OCI-LY7 (cell line): ENCODE measurements around the gene FGD3. TPM values are rescaled to one million over a fixed set of nuclear protein-coding genes. Genes with fewer than 3 reads are reported as not detected.

Source experiments
- BruUV-seq: library from RNA; stranded (reverse); fragments of 400-500 nt; replicated peaks from 2 replicates; lab custom pipeline; 2021; lab: Mats Ljungman, UMichigan
- CTCF ChIA-PET: fragments of 300-600 bp; sonication (Branson Sonifier 250); formaldehyde crosslinking; loops from one replicate; lab custom pipeline; 2022; ENCODE audit warnings: antibody characterized with exemption; ENCODE audit not compliant: unreplicated experiment; lab: Charles Lee
- POLR2A ChIA-PET: fragments of 300-600 bp; sonication (Branson Sonifier 250); formaldehyde crosslinking; loops from one replicate; lab custom pipeline; 2022; ENCODE audit warnings: antibody characterized with exemption; lab: Charles Lee
- DNase-seq: peaks from one replicate; pipeline ENCODE4 v3.0.0-alpha.2; 2015; ENCODE audit warnings: low spot score
- H2AFZ ChIP-seq: fragments of 200-600 bp; sonication (generic), shearing (Covaris generic); 2 replicates; pipeline ENCODE4 v1.6.1; 2014; ENCODE audit warnings: mild to moderate bottlenecking, antibody characterized with exemption, low read length, moderate library complexity
- H3K27ac ChIP-seq: fragments of 200-600 bp; sonication (generic); 2 replicates; pipeline ENCODE4 v1.5.1; 2014; ENCODE audit warnings: mixed run types, low read depth, mild to moderate bottlenecking, moderate library complexity, low read length, inconsistent platforms; ENCODE audit not compliant: poor library complexity, severe bottlenecking
- H3K36me3 ChIP-seq: fragments of 200-600 bp; sonication (generic); 2 replicates; pipeline ENCODE4 v1.6.1; 2014; ENCODE audit warnings: mild to moderate bottlenecking, antibody characterized with exemption, low read length, moderate library complexity, mixed read lengths; ENCODE audit not compliant: insufficient read depth
- H3K4me1 ChIP-seq: fragments of 200-600 bp; sonication (generic); 2 replicates; pipeline ENCODE4 v1.5.1; 2014; ENCODE audit warnings: mild to moderate bottlenecking, low read length; ENCODE audit not compliant: insufficient read depth, poor library complexity, severe bottlenecking
- H3K4me2 ChIP-seq: fragments of 200-600 bp; sonication (generic); 2 replicates; pipeline ENCODE4 v1.6.1; 2014; ENCODE audit warnings: mild to moderate bottlenecking, low read length
- H3K4me3 ChIP-seq: fragments of 200-600 bp; sonication (generic); 2 replicates; pipeline ENCODE4 v1.5.1; 2014; ENCODE audit warnings: mild to moderate bottlenecking, low read depth, low read length; ENCODE audit not compliant: poor library complexity, severe bottlenecking
- H3K79me2 ChIP-seq: fragments of 200-600 bp; sonication (generic); 2 replicates; pipeline ENCODE4 v1.6.1; 2016; ENCODE audit warnings: low read depth, mild to moderate bottlenecking, low read length, moderate library complexity, mixed read lengths; ENCODE audit not compliant: insufficient read depth
- H3K9me2 ChIP-seq: fragments of 200-600 bp; sonication (generic); 2 replicates; pipeline ENCODE4 v1.6.1; 2016; ENCODE audit warnings: mild to moderate bottlenecking, low read length, mixed read lengths; ENCODE audit not compliant: insufficient read depth
- H3K9me3 ChIP-seq: fragments of 200-600 bp; sonication (generic); 2 replicates; pipeline ENCODE4 v1.6.1; 2014; ENCODE audit warnings: mild to moderate bottlenecking, mixed run types, low read length, mixed read lengths
- H4K20me1 ChIP-seq: fragments of 200-600 bp; sonication (generic); 2 replicates; pipeline ENCODE4 v1.6.1; 2014; ENCODE audit warnings: mild to moderate bottlenecking, antibody characterized with exemption, low read length, moderate library complexity, mixed read lengths; ENCODE audit not compliant: insufficient read depth
- CTCF ChIP-seq: fragments of 200-600 bp; sonication (generic); conservative IDR thresholded peaks from 2 replicates; pipeline ENCODE4 v1.5.1; 2014; ENCODE audit warnings: mild to moderate bottlenecking, antibody characterized with exemption, low read length, moderate library complexity, mixed read lengths
- EZH2phosphoT487 ChIP-seq: fragments of 200-600 bp; sonication (generic); IDR thresholded peaks from 2 replicates; pipeline ENCODE4 v1.6.1; 2018; ENCODE audit warnings: low read depth, borderline replicate concordance, mild to moderate bottlenecking, mixed run types, antibody characterized with exemption, low read length, moderate library complexity, mixed read lengths
- intact Hi-C: fragments of 100-400 bp; cut with micrococcal nuclease; formaldehyde crosslinking; loops from one replicate; pipeline ENCODE4 v1.10.0; 2022; ENCODE audit not compliant: unreplicated experiment
- total RNA-seq, 2 experiments: library from RNA; depleted of rRNA in 1 of 2; stranded (reverse); fragments of >200 nt in 1 of 2; shearing (Covaris generic) in 1 of 2; gene quantifications; 2 replicates each; pipeline ENCODE4 v1.2.3, GENCODE V29; 2014 to 2022

FGD3 gene
- total RNA-seq, 2 experiments from 2014 or later, result 22.1 to 22.9 TPM

GRCh38 chr9:92971121-92971520, 23.8 kb downstream of the FGD3 start:
- ChIA-PET POLR2A (interaction anchor here (0.7 kb wide), 1 partner anchor 18 kb away, joined by 3 read pairs; no protein-coding TSS in a partner anchor), CTCF (no interaction called here)
- H3K9me2 ChIP-seq, result no peaks in the 10 kb centered on the region
- intact Hi-C loops, result no loop called here
- no TSS peak for BruUV-seq
- no peak for TF ChIP-seq EZH2phosphoT487
- TF ChIP-seq CTCF, result no peak
- H3K4me1 ChIP-seq, result peaks cover 22% of the 10 kb centered on the region
- H3K79me2 ChIP-seq, result peaks cover 3% of the 10 kb centered on the region; the same call in 1 of the 2 replicates
- H3K4me2 ChIP-seq, result no peak overlapping the region
- no peak overlapping the region for H3K4me3 ChIP-seq
- H3K9me3 ChIP-seq, result no peaks in the 10 kb centered on the region
- H3K27ac ChIP-seq, result no peak overlapping the region
- H2AFZ ChIP-seq, result no peak overlapping the region
- H3K36me3 ChIP-seq, result peaks cover 10% of the 10 kb centered on the region; the same call in 1 of the 2 replicates
- no peak for DNase-seq
- 0 out of 2 replicates have a peak, but pooled peaks cover 5% of the 10 kb centered on the region for H4K20me1 ChIP-seq

- Histone ChIP-seq H3K9me3 (no peaks in the 10 kb centered on the region), H3K36me3 (peaks cover 16% of the 10 kb centered on the region), H3K27ac (no peak overlapping the region), H2AFZ (no peak overlapping the region), H3K4me3 (no peak overlapping the region), H3K4me1 (peaks cover 17% of the 10 kb centered on the region), H3K4me2 (no peak overlapping the region), H3K79me2 (peaks cover 3% of the 10 kb centered on the region; the same call in 1 of the 2 replicates), H4K20me1 (0 out of 2 replicates have a peak, but pooled peaks cover 5% of the 10 kb centered on the region), H3K9me2 (no peaks in the 10 kb centered on the region)
- no peak for DNase-seq
- TF ChIP-seq CTCF, result no peak
- TF ChIP-seq EZH2phosphoT487, result no peak
- CTCF ChIA-PET, result no interaction called here
- POLR2A ChIA-PET, result interaction anchor here (0.7 kb wide), 1 partner anchor 19 kb away, joined by 3 read pairs; no protein-coding TSS in a partner anchor
- intact Hi-C loops, result no loop called here
- BruUV-seq, result no TSS peak
Observed at GRCh38 chr9:92971776-92972175, 24.5 kb downstream of the FGD3 start.

- Histone ChIP-seq H3K4me1 (peaks cover 16% of the 10 kb centered on the region), H4K20me1 (0 out of 2 replicates have a peak, but pooled peaks cover 5% of the 10 kb centered on the region), H2AFZ (no peak overlapping the region), H3K36me3 (peaks cover 19% of the 10 kb centered on the region), H3K9me2 (no peaks in the 10 kb centered on the region), H3K27ac (no peak overlapping the region), H3K4me2 (no peak overlapping the region), H3K79me2 (peaks cover 3% of the 10 kb centered on the region; the same call in 1 of the 2 replicates), H3K9me3 (no peaks in the 10 kb centered on the region), H3K4me3 (no peak overlapping the region)
- no TSS peak for BruUV-seq
- no peak for DNase-seq
- POLR2A ChIA-PET, result interaction anchor here (0.5 kb wide), 1 partner anchor 207 kb away, joined by 5 read pairs; no protein-coding TSS in a partner anchor
- TF ChIP-seq CTCF (no peak), EZH2phosphoT487 (no peak)
- CTCF ChIA-PET, result no interaction called here
- intact Hi-C loops, result no loop called here
Observed at GRCh38 chr9:92973700-92974099, 26.4 kb downstream of the FGD3 start.
